Kidney glomerular epithelial cell (primary cell): ENCODE data around the gene VPS72.

Experiments
- DNase-seq: peaks from one replicate; lab custom pipeline; 2025; lab: John Stamatoyannopoulos, UW

The VPS72 gene

GRCh38 chr1:151144474-151145303, 45.3 kb downstream of the VPS72 start:
- no peak for DNase-seq

- no peak for DNase-seq
Observed at GRCh38 chr1:151143986-151144385, 46.0 kb downstream of the VPS72 start.

- DNase-seq: no peak
Observed at GRCh38 chr1:151143057-151143435, 47.0 kb downstream of the VPS72 start.

- no peak for DNase-seq
Observed at GRCh38 chr1:151142411-151143056, 47.5 kb downstream of the VPS72 start.

GRCh38 chr1:151137789-151138188, 52.2 kb downstream of the VPS72 start:
- no peak for DNase-seq

GRCh38 chr1:151135433-151136385, 54.3 kb downstream of the VPS72 start:
- no peak for DNase-seq

GRCh38 chr1:151134991-151135390, 55.0 kb downstream of the VPS72 start:
- no peak for DNase-seq

- DNase-seq: no peak
Observed at GRCh38 chr1:151134396-151134795, 55.6 kb downstream of the VPS72 start.

GRCh38 chr1:151133018-151133806, 56.8 kb downstream of the VPS72 start:
- DNase-seq: no peak

- DNase-seq: no peak
Observed at GRCh38 chr1:151132335-151133017, 57.5 kb downstream of the VPS72 start.

- no peak for DNase-seq
Observed at GRCh38 chr1:151131701-151132334, 58.2 kb downstream of the VPS72 start.

- DNase-seq: peak; percentile 13
Observed at GRCh38 chr1:151130987-151131586, 58.9 kb downstream of the VPS72 start.

- DNase-seq: no peak
Observed at GRCh38 chr1:151128800-151129199, 61.2 kb downstream of the VPS72 start.
